ENCODE data around the gene ADAMTS13. TPM values are rescaled to one million over a fixed set of nuclear protein-coding genes. Genes with fewer than 3 reads are reported as not detected.

Gene ADAMTS13
- total RNA-seq: 1.3 and 5.8 TPM in 2 replicates

DNA sequence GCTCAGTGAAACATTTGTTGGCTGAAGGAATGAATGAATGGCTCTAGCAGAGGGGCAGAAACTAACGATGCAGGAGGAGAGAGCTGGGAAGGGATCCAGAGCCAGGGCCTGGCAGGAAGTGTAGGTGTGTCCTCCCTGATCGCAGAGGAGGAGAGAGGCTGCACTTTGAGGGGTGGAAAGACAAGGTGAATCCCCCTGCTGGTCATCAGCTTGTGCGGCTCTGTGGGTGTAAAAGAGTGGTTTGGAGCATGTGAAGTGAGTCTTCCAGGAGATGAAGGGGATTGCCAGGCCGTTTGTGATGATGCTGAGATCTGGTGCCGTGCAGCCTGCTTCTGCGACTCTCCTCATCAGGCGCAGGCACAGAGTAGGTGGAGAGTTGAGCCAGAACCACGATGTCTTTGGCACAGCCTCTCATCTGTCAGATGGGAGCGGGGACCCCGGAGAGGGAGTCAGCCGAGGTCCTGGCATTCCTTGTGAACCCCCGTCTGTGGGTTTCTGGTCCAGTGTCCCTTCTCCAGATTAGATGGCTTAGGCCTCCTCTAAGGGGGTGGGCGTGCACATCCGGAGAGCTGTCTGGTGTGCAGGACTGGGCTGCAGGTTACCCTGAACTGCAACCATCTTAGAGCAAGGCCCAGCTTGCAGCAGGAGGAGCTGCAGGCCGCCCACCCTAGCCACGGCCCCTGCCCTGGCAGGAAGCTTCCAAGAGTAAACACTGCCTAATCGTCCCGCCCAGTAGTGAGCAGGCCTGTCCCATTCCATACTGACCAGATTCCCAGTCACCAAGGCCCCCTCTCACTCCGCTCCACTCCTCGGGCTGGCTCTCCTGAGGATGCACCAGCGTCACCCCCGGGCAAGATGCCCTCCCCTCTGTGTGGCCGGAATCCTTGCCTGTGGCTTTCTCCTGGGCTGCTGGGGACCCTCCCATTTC, at the start of gene ADAMTS13:
ADAMTS13 (plus strand) TSS at position 753 of the 928 bp plus-strand sequence; CDS start at position 830, 77 bp downstream.

DNA sequence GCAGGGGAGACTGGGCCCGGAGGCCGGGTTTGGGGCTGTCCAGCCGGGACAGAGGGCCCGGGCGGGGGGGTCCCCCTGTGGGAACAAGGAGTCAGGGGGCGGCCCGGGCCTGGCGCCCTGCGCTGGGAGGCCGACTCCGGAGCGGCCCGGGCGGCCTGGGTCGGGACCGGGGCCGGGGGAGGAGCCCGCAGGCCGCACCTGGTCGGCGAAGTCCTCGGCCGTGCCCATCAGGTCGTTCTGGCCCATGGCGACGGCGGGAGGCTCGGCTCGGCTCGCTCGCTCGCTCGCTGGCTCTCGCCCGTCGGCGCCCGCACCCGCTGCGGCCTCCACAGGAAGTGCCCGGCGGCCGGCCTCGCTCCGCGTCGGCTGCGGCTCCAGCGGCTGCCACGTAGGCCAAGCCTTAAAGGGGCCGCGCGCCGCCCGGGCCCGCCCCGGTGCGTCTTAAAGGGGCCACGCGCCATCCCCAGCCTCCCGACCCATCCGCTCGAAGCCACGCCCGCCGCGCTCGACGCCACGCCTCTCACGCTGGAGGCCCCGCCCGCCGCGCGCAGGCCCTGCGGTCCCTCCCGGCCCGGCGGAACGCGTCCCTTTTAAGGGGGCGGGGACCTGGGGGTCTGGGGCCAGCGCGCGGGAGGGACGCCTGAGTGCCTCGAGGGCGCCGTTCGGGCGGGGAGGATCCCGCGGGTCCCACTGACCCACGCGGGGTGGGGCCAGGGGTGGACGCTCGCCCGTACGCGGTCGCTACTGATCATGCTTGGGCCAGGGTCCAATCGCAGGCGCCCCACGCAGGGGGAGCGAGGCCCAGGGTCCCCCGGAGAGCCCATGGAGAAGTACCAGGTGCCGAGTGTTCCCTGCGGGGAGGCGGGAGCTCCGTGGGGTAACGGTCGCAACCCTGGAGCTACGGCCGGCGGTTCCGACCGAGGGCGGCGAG, 46.2 kb upstream of the ADAMTS13 start, which contains the start of the genes STKLD1 and SURF4:
STKLD1 (plus strand) TSS at position 643 of the 931 bp plus-strand sequence; CDS start at position 751, 108 bp downstream.
SURF4 (minus strand) TSS at position 337 of the 931 bp plus-strand sequence; CDS start at position 246, 91 bp downstream.

DNA sequence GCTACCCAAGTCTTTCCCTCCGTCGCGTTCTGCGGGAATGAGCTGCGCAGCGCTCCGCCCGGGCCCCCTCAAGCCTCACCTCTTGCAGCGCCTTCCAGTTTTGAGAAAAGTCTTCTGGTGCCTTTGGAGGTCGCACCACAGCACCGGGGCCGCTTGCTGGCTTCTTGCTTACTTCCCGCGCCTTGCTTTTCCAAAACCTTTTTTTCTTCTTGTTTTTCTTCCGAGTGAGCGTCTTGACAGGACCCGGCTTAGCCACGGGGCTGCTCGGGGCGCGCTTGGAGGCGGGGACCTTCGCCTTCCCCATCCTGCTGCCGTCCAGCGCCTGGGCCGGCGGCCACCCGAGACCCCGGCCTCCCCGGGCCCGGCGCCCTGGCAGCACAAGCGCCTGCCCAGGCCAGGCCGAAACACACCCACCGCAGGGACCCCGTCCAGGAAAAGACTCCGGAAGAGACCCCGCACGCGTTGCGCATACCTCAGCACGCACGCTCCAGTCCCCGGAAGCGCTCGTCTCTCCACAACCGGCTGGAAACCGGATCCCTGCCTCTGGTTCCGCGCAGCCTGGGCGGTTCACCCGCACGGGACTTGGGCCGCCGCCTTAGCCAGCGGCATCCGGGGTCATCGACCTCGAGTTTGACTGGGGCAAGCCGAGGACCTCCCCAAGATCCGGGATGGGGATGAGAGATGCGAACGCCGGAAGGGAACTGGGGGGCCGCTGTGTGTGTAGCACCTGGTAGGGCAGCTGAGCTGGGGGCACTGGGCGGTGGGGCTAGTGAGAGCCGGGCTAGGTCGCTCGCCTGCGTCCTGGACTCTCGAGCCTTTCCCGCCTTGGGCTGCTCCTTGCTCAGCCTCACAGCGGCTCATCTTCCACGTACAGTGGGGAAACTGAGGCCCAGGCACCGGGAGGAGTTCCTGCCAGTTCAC, 4.4 kb upstream of the ADAMTS13 start, which contains the start of gene REXO4:
REXO4 (minus strand) TSS at position 470 of the 921 bp plus-strand sequence; CDS start at position 304, 166 bp downstream.

DNA sequence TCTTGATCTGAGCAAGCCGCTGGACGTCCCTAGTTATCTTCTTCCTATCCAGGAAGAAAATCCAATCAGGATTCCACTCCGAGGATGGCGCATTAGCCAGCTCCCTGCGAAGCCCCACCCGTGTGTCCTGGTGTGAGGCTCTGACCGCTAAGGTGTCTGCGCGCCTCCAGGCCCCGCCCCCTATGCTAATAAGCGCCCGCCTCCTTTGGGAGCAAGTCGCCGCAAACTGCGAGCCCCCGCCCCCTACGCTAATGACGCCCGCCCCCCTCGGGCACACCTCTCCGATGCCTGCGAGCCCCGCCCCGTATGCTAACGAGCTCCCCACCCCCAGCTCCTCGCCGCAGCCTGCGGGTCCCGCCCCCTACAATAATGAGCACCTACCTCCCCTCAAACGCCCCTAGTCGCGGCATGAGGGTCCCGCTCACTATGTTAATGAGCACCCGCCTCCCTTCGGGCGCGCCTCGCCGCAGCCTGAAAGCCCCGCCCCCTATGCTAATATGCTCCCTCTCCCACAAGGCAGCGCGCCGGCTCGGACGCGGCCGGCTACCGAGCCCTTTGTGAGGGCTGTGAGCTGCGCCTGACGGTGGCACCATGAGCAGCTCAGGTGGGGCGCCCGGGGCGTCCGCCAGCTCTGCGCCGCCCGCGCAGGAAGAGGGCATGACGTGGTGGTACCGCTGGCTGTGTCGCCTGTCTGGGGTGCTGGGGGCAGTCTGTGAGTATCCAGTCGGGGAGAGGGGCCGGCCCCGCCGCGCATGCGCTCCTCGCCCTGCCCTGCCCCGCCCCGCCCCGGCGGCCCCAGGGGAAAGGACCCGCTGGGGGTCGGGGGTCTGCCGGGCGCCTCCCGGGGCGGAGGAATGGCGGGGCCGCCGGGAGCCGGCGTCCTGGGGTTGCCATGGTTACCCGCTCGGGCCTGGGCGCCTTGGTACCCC, 37.6 kb downstream of the ADAMTS13 start, which contains the start of gene CACFD1:
CACFD1 (plus strand) TSS at position 503 of the 929 bp plus-strand sequence; CDS start at position 592, 89 bp downstream.

DNA sequence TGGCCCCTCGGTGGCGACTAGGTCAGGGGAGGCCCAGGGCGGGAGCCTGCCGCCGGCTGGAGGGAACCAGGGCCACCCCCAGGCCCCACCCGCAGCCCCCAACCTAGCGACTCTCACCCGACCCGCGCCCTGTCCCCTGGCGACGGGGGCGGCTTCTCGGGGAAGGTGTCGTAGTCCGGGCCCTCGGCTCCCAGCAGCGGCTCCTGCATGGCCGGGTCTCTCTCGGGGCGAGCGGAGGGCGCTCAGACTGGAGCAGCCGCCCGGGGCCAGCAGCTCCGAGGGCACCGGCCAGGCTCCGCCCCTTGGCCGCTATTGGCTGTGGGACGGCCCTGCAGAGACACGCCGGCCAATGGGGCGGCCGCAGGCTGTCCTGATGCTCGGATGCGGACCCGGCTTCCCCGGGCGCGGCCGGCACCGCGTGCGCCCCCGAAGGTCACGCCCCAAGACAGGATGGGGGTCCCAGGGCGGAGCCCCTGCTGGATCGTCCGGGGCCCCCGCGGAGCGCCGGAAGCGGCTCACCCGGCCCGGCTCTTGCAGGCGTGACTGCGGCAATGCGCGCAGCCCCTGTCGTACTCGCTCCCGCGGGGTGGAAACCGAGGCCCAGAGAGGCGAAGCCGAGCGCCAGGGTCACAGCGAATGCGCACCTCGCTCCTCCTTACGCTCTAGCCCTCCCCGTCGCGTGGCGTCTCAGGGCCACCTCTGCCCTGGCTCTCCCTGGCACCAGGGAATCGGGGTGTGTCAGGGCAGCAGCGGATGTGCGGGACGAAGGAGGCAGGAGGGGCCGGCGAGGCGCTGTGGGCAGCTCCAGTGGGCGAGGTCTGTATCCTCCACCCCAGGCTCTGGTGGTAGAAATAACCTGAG, 56.9 kb downstream of the ADAMTS13 start, which contains the start of gene SLC2A6:
SLC2A6 (minus strand) TSS at position 249 of the 861 bp plus-strand sequence; CDS start at position 209, 40 bp downstream.

Other genes starting within 250 kb of the ADAMTS13 start
- not detected in 2 replicates for gene OBP2B, start 213.1 kb upstream of the ADAMTS13 start, total RNA-seq
- 1.1 TPM in 1 of 2 replicates, not detected in the other for gene ABO, start 147.2 kb upstream of the ADAMTS13 start, total RNA-seq
- 9.4 and 9.5 TPM in 2 replicates for gene SURF6, start 86.2 kb upstream of the ADAMTS13 start, total RNA-seq
- gene MED22, start 74.2 kb upstream of the ADAMTS13 start, total RNA-seq: 24.0 and 32.5 TPM in 2 replicates
- 1,845 and 2,045 TPM in 2 replicates for gene RPL7A, start 74.1 kb upstream of the ADAMTS13 start, total RNA-seq
- 17.1 and 50.3 TPM in 2 replicates for gene SURF1, start 65.9 kb upstream of the ADAMTS13 start, total RNA-seq
- 22.8 and 33.9 TPM in 2 replicates for gene SURF2, start 65.8 kb upstream of the ADAMTS13 start, total RNA-seq
- gene SURF4, start 46.3 kb upstream of the ADAMTS13 start, total RNA-seq: 220 and 283 TPM in 2 replicates
- gene STKLD1, start 46.0 kb upstream of the ADAMTS13 start, total RNA-seq: 0.49 and 1.3 TPM in 2 replicates
- 16.6 and 17.6 TPM in 2 replicates for gene REXO4, start 4.4 kb upstream of the ADAMTS13 start, total RNA-seq
- gene CACFD1, start 37.6 kb downstream of the ADAMTS13 start, total RNA-seq: 6.5 and 29.3 TPM in 2 replicates
- gene SLC2A6, start 56.7 kb downstream of the ADAMTS13 start, total RNA-seq: 17.7 and 37.6 TPM in 2 replicates
- gene MYMK, start 102.6 kb downstream of the ADAMTS13 start, total RNA-seq: not detected in 2 replicates
- under 0.01 and 0.25 TPM in 2 replicates for gene ADAMTSL2, start 112.3 kb downstream of the ADAMTS13 start, total RNA-seq
- gene FAM163B, start 187.0 kb downstream of the ADAMTS13 start, total RNA-seq: not detected in 2 replicates
- not detected in 2 replicates for gene DBH, start 214.0 kb downstream of the ADAMTS13 start, total RNA-seq